Measurements from ENCODE around the gene ZNF497. TPM values are rescaled to one million over a fixed set of nuclear protein-coding genes. Genes with fewer than 3 reads are reported as not detected.

The ZNF497 gene
- total RNA-seq, 1 experiment from 2014 or later: 2.6 TPM

DNA sequence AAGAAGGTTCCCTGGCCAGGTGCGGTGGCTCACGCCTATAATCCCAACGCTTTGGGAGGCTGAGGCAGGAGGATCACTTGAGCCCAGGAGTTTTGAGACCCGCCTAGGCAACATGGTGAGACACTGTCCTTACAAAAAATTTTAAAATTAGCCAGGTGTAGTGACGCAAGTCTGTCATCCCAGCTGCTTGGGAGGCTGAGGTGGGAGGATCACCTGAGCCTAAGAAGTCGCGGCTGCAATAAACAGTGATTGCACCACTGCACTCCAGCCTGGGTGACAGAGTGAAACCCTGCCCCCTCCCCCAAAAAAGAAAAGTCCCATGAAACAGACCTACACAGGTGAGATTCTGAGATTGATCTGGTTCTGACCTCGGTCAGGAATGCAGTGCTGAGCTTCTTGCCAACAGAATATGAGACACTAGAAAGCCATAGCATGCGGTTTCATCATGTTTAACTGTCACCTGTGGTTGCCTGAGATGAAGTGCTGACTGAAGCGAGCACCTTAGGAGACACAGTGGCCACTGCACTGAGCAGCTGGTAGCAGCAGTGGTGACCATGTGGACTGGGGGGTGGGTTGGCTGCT lies 7.2 kb downstream of the ZNF497 start:
- POLR2A ChIA-PET (ENCODE audit: low non-redundant PET): interaction anchor here (0.6 kb wide), 1 partner anchor 8 kb away, joined by 5 read pairs; no protein-coding TSS in a partner anchor
- no peak for DNase-seq (ENCODE audit: low spot score)
- Histone ChIP-seq H3K27me3 (replicated peaks; ENCODE audit: insufficient read depth, low read depth, low read length, poor library complexity) (no peaks in the 10 kb centered on the region), H3K9me3 (ENCODE audit: low read depth, low read length, poor library complexity, severe bottlenecking) (no peaks in the 10 kb centered on the region), H3K4me1 (ENCODE audit: insufficient read depth, low read length, poor library complexity, severe bottlenecking) (no peaks in the 10 kb centered on the region), H3K36me3 (ENCODE audit: insufficient read depth, low read length, poor library complexity, severe bottlenecking) (no peaks in the 10 kb centered on the region), H3K4me3 (ENCODE audit: low read depth, low read length, poor library complexity, severe bottlenecking) (no peak overlapping the region), H3K27ac (ENCODE audit: low read depth, low read length, poor library complexity, severe bottlenecking) (no peak overlapping the region)
- BruUV-seq (replicated peaks): no TSS peak
- intact Hi-C loops (cut with micrococcal nuclease; ENCODE audit: unreplicated experiment): no loop called here
- no peak for TF ChIP-seq EZH2 (IDR thresholded peaks at IDR 0.05; ENCODE audit: borderline replicate concordance, low read depth, low read length, poor library complexity, severe bottlenecking)
- TF ChIP-seq, protein P1, sequence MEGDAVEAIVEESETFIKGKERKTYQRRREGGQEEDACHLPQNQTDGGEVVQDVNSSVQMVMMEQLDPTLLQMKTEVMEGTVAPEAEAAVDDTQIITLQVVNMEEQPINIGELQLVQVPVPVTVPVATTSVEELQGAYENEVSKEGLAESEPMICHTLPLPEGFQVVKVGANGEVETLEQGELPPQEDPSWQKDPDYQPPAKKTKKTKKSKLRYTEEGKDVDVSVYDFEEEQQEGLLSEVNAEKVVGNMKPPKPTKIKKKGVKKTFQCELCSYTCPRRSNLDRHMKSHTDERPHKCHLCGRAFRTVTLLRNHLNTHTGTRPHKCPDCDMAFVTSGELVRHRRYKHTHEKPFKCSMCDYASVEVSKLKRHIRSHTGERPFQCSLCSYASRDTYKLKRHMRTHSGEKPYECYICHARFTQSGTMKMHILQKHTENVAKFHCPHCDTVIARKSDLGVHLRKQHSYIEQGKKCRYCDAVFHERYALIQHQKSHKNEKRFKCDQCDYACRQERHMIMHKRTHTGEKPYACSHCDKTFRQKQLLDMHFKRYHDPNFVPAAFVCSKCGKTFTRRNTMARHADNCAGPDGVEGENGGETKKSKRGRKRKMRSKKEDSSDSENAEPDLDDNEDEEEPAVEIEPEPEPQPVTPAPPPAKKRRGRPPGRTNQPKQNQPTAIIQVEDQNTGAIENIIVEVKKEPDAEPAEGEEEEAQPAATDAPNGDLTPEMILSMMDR (conservative IDR thresholded peaks at IDR 0.05; ENCODE audit: low read depth, low read length): no peak
- CTCF ChIA-PET: no interaction called here

DNA sequence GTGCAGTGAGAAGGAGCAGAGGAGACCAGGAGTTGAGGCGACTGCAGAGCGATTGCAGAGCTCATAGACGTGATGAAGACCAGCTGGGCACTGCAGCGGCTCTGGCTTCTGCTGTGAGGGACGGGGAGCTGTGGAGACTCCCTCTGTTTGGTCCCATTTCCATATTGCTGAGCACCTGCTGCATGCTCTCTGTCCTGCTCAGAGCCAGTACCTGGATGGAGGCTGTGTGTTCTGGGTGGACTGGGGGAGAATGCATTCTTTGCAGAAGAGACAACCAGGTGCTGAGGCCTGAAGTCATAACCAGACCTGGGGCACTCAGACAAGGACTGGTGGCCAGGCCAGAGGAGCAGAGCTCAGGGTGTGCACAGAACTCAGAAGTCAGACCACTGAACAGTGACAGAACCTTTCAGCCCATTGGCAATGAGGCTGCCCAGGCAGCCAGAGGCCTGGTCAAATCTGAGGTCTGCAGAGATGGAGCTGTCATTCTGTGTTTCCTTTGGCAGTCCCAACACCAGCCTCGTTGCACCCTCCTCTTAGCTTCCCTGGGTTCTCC lies 8.0 kb downstream of the ZNF497 start:
- CTCF ChIA-PET: no interaction called here
- BruUV-seq (replicated peaks): no TSS peak
- intact Hi-C loops (cut with micrococcal nuclease; ENCODE audit: unreplicated experiment): no loop called here

DNA sequence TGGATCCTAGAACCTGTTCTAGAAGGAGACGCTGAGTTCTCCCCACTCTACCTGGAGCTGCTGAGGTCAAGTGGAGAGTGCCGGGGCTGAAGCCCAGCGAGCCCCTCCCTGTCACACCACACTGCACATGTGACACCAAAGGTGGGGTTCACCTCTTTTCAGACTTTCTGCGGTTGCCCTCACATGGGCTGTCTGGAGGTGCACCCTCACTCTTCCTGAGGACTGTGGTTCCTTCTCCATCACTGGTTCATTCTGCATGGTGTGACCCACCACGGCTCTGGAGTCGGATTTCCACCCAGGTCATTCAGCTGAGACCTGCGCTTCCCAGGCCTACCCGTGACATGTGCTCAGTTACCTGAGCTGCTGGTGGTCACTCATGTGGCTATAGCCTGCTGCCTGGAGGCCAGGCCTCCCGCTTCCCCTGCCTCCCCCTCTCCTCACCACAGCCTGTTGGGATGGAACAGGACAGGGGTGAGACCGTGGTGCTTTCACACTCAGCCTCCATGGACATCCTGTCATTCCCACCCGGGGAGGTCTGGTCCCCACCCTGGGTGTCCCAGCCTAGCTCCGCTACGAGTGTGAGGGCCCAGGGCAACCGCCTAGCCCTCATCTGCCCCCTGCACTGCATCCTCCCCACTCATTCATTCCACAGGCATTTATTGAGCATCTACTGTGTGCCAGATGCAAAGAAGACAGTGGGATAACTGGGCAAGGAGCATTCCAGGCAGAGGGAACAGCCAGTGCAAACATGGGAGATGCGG lies 8.7 kb downstream of the ZNF497 start:
- TF ChIP-seq, protein P1 (conservative IDR thresholded peaks at IDR 0.05; ENCODE audit: low read depth, low read length): no peak
- Histone ChIP-seq H3K4me1 (ENCODE audit: insufficient read depth, low read length, poor library complexity, severe bottlenecking) (no peaks in the 10 kb centered on the region), H3K27me3 (replicated peaks; ENCODE audit: insufficient read depth, low read depth, low read length, poor library complexity) (no peaks in the 10 kb centered on the region), H3K4me3 (ENCODE audit: low read depth, low read length, poor library complexity, severe bottlenecking) (no peak overlapping the region), H3K9me3 (ENCODE audit: low read depth, low read length, poor library complexity, severe bottlenecking) (no peaks in the 10 kb centered on the region), H3K27ac (ENCODE audit: low read depth, low read length, poor library complexity, severe bottlenecking) (no peak overlapping the region), H3K36me3 (ENCODE audit: insufficient read depth, low read length, poor library complexity, severe bottlenecking) (no peaks in the 10 kb centered on the region)
- no TSS peak for BruUV-seq (replicated peaks)
- POLR2A ChIA-PET (ENCODE audit: low non-redundant PET): no interaction called here
- CTCF ChIA-PET: no interaction called here
- no peak for DNase-seq (ENCODE audit: low spot score)
- intact Hi-C loops (cut with micrococcal nuclease; ENCODE audit: unreplicated experiment): no loop called here

More for the DNA sequence above, 8.0 kb downstream of the ZNF497 start:
- Histone ChIP-seq H3K9me3 (ENCODE audit: low read depth, low read length, poor library complexity, severe bottlenecking) (no peaks in the 10 kb centered on the region), H3K27ac (ENCODE audit: low read depth, low read length, poor library complexity, severe bottlenecking) (no peak overlapping the region), H3K4me3 (ENCODE audit: low read depth, low read length, poor library complexity, severe bottlenecking) (no peak overlapping the region), H3K4me1 (ENCODE audit: insufficient read depth, low read length, poor library complexity, severe bottlenecking) (no peaks in the 10 kb centered on the region), H3K27me3 (replicated peaks; ENCODE audit: insufficient read depth, low read depth, low read length, poor library complexity) (no peaks in the 10 kb centered on the region), H3K36me3 (ENCODE audit: insufficient read depth, low read length, poor library complexity, severe bottlenecking) (no peaks in the 10 kb centered on the region)
- no peak for DNase-seq (ENCODE audit: low spot score)
- TF ChIP-seq, protein P1 (conservative IDR thresholded peaks at IDR 0.05; ENCODE audit: low read depth, low read length): no peak
- no peak for TF ChIP-seq EZH2 (IDR thresholded peaks at IDR 0.05; ENCODE audit: borderline replicate concordance, low read depth, low read length, poor library complexity, severe bottlenecking)
- POLR2A ChIA-PET (ENCODE audit: low non-redundant PET): no interaction called here
